Activated B cell treated with CpG ODN at 0.5 μM for 24 hours (primary cell): Measurements from ENCODE around the gene ZC3H10. TPM values are rescaled to one million over a fixed set of nuclear protein-coding genes. Genes with fewer than 3 reads are reported as not detected.
A peak's percentile ranks its signal among the peaks of the same experiment; 100 is the strongest.

Experiments
- ATAC-seq: fragments of 200-7000 bp; cut with Tn5 transposase; one replicate; pipeline ENCODE4 v1.10.0; 2021; ENCODE audit warnings: low read depth, mild to moderate bottlenecking, moderate library complexity
- CTCF ChIA-PET: fragments of 350-600 bp; sonication (Branson Sonifier 250); formaldehyde crosslinking; loops from one replicate; lab custom pipeline; 2021; ENCODE audit warnings: antibody characterized with exemption; lab: Charles Lee
- POLR2A ChIA-PET: fragments of 350-600 bp; sonication (Branson Sonifier 250); formaldehyde crosslinking; loops from one replicate; lab custom pipeline; 2021; ENCODE audit warnings: antibody characterized with exemption; lab: Charles Lee
- DNase-seq: peaks from one replicate; pipeline ENCODE4 v3.0.0; 2022
- H3K27ac Mint-ChIP-seq: one replicate; pipeline ENCODE4 v1.8.0; 2020; ENCODE audit warnings: mixed read lengths
- H3K27me3 Mint-ChIP-seq: one replicate; pipeline ENCODE4 v1.8.0; 2021; ENCODE audit warnings: mixed read lengths
- H3K36me3 Mint-ChIP-seq: one replicate; pipeline ENCODE4 v1.8.0; 2021; ENCODE audit warnings: low read depth, mixed read lengths
- H3K4me1 Mint-ChIP-seq: one replicate; pipeline ENCODE4 v1.8.0; 2021; ENCODE audit warnings: mixed read lengths
- H3K4me3 Mint-ChIP-seq: one replicate; pipeline ENCODE4 v1.8.0; 2020; ENCODE audit warnings: mild to moderate bottlenecking, mixed read lengths
- H3K9me3 Mint-ChIP-seq: one replicate; pipeline ENCODE4 v1.8.0; 2020; ENCODE audit warnings: mixed read lengths
- intact Hi-C: fragments of 100-400 bp; cut with micrococcal nuclease; formaldehyde crosslinking; loops from one replicate; pipeline ENCODE4 v1.15.1; 2024
- total RNA-seq: library from RNA; stranded (reverse); gene quantifications from 2 replicates; pipeline ENCODE4 v1.2.3, GENCODE V29; 2022
- TF ChIP-seq, protein P1 (sequence below): fragments of 200-600 bp; IDR thresholded peaks from one replicate; pipeline ENCODE4 v1.8.0; 2022; ENCODE audit warnings: antibody characterized with exemption, mild to moderate bottlenecking

ZC3H10 gene
- total RNA-seq, 1 donor from 2014 or later = 15.4 TPM

DNA sequence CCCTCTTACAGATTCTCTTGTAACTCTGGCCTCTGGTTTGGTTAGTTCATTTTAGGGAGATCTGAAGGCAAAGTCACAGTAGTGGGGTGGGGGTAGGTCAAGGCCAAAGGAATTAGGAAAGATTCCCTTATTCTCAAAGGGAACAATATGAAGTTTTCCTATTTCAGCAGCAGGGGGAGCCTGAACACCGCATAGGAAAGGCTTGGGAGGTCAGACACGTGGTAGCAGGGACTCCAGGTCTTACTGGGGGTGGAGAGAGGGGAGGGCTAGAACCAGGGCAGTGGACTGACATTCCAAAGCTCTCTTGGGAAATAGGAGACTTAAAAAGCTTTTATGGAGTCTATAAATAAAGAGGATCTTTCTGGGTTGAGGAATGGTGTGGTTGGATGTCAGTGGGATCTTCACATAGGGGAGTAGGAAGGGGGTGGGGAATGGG, 1.3 kb downstream of the ZC3H10 start:
- H3K9me3 Mint-ChIP-seq = no peaks in the 10 kb centered on the region
- peaks cover 42% of the 10 kb centered on the region for H3K4me1 Mint-ChIP-seq
- ATAC-seq (no peak), DNase-seq (no peak)
- H3K27ac Mint-ChIP-seq = peak overlapping the region; percentile 99
- intact Hi-C loops = loop anchor here (1.0 to 5.0 kb wide), 14 partner anchors 70 to 1403 kb away; partner anchors contain the start of genes ANKRD52, COQ10A, DDIT3 and MBD6
- H3K27me3 Mint-ChIP-seq = no peaks in the 10 kb centered on the region
- ChIA-PET CTCF (interaction anchor here (1.0 to 4.7 kb wide), 11 partner anchors 9 to 381 kb away, joined by 3 to 80 read pairs (median 5); partner anchors contain the start of genes ANKRD52, ESYT1, PA2G4 and RNF41), POLR2A (interaction anchor here (1.0 to 5.0 kb wide), 15 partner anchors 8 to 517 kb away, joined by 3 to 116 read pairs (median 7); partner anchors contain the start of genes ANKRD52, CNPY2, ESYT1 and MYL6B)
- H3K4me3 Mint-ChIP-seq = peak overlapping the region; percentile 100
- H3K36me3 Mint-ChIP-seq = peaks cover 59% of the 10 kb centered on the region
- TF ChIP-seq, protein P1, sequence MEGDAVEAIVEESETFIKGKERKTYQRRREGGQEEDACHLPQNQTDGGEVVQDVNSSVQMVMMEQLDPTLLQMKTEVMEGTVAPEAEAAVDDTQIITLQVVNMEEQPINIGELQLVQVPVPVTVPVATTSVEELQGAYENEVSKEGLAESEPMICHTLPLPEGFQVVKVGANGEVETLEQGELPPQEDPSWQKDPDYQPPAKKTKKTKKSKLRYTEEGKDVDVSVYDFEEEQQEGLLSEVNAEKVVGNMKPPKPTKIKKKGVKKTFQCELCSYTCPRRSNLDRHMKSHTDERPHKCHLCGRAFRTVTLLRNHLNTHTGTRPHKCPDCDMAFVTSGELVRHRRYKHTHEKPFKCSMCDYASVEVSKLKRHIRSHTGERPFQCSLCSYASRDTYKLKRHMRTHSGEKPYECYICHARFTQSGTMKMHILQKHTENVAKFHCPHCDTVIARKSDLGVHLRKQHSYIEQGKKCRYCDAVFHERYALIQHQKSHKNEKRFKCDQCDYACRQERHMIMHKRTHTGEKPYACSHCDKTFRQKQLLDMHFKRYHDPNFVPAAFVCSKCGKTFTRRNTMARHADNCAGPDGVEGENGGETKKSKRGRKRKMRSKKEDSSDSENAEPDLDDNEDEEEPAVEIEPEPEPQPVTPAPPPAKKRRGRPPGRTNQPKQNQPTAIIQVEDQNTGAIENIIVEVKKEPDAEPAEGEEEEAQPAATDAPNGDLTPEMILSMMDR = no peak

DNA sequence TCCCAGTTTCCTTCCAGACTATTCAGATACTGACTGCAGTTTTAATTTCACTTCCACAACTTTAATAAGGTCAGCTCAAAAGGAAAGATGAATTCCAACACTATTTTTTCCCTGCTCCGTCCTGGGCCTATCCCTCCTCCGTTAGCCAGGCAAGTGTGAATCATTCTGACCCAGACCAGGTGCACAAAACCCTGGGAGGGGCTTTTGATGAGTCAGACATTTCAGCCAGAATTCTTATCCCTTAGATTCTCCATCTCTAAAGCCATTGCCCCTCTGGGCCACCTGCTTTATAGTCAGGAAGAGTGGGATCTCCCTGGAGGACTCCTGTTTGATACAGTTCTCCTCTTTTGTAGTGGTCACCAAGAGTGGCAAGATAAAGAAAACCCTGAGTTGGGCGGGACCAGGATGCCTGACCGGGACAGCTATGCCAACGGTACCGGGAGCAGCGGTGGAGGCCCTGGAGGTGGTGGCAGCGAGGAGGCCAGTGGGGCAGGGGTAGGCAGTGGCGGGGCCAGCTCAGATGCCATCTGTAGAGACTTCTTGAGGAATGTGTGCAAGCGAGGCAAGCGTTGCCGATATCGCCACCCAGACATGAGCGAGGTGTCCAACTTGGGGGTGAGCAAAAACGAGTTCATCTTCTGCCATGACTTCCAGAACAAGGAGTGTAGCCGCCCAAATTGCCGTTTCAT, 2.2 kb downstream of the ZC3H10 start:
- Mint-ChIP-seq H3K36me3 (peaks cover 59% of the 10 kb centered on the region), H3K4me3 (no peak overlapping the region), H3K9me3 (no peaks in the 10 kb centered on the region), H3K27me3 (no peaks in the 10 kb centered on the region), H3K4me1 (peaks cover 45% of the 10 kb centered on the region), H3K27ac (no peak overlapping the region)
- ATAC-seq (no peak), DNase-seq (no peak)
- intact Hi-C loops = loop anchor here (10.0 kb wide), 1 partner anchor 474 kb away; no protein-coding TSS in a partner anchor
- POLR2A ChIA-PET = interaction anchor here (0.9 to 4.3 kb wide), 11 partner anchors 10 to 344 kb away, joined by 3 to 116 read pairs (median 5); partner anchors contain the start of genes ANKRD52, CNPY2, MYL6B and RNF41
- CTCF ChIA-PET = interaction anchor here (0.8 to 4.7 kb wide), 10 partner anchors 8 to 382 kb away, joined by 3 to 80 read pairs (median 6); partner anchors contain the start of genes ANKRD52, ESYT1, PA2G4 and RNF41
- TF ChIP-seq, protein P1 = no peak

DNA sequence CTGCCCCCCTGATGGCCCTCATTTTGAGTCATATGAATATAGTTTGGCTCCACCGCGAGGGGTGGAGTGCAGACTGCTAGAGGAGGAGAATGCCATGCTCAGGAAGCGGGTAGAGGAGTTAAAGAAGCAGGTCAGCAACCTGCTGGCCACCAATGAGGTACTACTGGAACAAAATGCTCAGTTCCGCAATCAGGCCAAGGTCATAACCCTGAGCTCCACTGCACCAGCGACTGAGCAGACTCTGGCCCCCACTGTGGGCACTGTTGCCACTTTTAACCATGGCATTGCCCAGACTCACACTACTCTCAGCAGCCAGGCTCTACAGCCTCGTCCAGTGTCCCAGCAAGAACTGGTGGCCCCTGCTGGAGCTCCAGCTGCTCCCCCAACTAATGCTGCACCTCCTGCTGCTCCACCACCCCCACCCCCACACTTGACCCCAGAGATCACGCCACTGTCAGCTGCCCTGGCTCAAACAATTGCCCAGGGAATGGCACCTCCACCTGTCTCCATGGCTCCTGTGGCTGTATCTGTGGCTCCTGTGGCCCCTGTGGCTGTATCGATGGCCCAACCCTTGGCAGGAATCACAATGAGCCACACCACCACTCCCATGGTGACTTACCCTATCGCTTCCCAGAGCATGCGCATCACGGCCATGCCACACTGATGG, 3.3 kb downstream of the ZC3H10 start:
- POLR2A ChIA-PET = interaction anchor here (0.9 to 1.9 kb wide), 2 partner anchors 9 to 100 kb away, joined by 5 to 6 read pairs; partner anchors contain the start of gene RNF41
- no peak overlapping the region for H3K4me3 Mint-ChIP-seq
- CTCF ChIA-PET = interaction anchor here (4.2 to 4.7 kb wide), 2 partner anchors 67 to 101 kb away, joined by 34 to 80 read pairs; partner anchors contain the start of genes RNF41 and SMARCC2
- H3K27me3 Mint-ChIP-seq = no peaks in the 10 kb centered on the region
- peaks cover 49% of the 10 kb centered on the region for H3K4me1 Mint-ChIP-seq
- intact Hi-C loops = loop anchor here (10.0 kb wide), 1 partner anchor 473 kb away; no protein-coding TSS in a partner anchor
- H3K27ac Mint-ChIP-seq = no peak overlapping the region
- TF ChIP-seq, protein P1 = no peak
- peaks cover 57% of the 10 kb centered on the region for H3K36me3 Mint-ChIP-seq
- no peak for ATAC-seq
- H3K9me3 Mint-ChIP-seq = no peaks in the 10 kb centered on the region
- DNase-seq = no peak

DNA sequence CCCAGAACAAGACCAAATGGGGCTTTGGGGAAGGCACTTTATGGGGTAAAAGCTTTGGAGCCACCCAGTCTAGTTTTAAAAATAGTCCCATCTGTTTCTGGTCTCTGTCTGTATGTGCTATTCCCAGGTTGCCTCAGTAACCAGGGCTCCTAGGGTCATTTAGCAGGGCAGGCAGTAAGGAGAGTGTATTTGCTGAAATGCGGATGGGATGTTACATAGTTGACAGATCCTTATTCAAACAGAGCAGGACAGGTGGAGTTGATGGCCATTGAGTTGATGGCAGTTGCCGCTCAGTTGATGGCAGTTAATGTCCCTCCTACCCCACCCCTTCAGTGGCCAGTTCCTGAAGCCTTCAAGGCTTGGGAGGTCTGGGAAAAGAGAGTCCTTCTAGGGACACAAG, 4.6 kb downstream of the ZC3H10 start:
- TF ChIP-seq, protein P1 = no peak
- Mint-ChIP-seq H3K4me3 (no peak overlapping the region), H3K27me3 (no peaks in the 10 kb centered on the region), H3K9me3 (no peaks in the 10 kb centered on the region), H3K4me1 (peaks cover 53% of the 10 kb centered on the region), H3K36me3 (peaks cover 44% of the 10 kb centered on the region), H3K27ac (no peak overlapping the region)
- no peak for ATAC-seq
- CTCF ChIA-PET = interaction anchor here (0.5 to 1.9 kb wide), 3 partner anchors 39 to 135 kb away, joined by 3 to 5 read pairs (median 4); partner anchors contain the start of genes ANKRD52 and SMARCC2
- POLR2A ChIA-PET = interaction anchor here (0.6 to 0.9 kb wide), 3 partner anchors 29 to 481 kb away, joined by 3 to 5 read pairs (median 4); no protein-coding TSS in a partner anchor
- intact Hi-C loops = loop anchor here (10.0 kb wide), 1 partner anchor 472 kb away; no protein-coding TSS in a partner anchor
- no peak for DNase-seq
